ENCODE results near the gene CLIP1.

The CLIP1 gene

GRCh38 chr12:122318607-122319605 is 103.6 kb downstream of the CLIP1 start:
- no peak for DNase-seq (ENCODE audit: low read depth in 4 of 4, low spot score in 1 of 4)

GRCh38 chr12:122312926-122313325 is 109.5 kb downstream of the CLIP1 start:
- no peak for DNase-seq (ENCODE audit: low read depth in 4 of 4, low spot score in 1 of 4)

- DNase-seq (ENCODE audit: low read depth in 4 of 4, low spot score in 1 of 4): no peak
Observed at GRCh38 chr12:122311696-122312095, 110.8 kb downstream of the CLIP1 start.

GRCh38 chr12:122310626-122311333 is 111.7 kb downstream of the CLIP1 start:
- DNase-seq (ENCODE audit: low read depth in 4 of 4, low spot score in 1 of 4): no peak

GRCh38 chr12:122309564-122310121 is 112.8 kb downstream of the CLIP1 start:
- DNase-seq (ENCODE audit: low read depth in 4 of 4, low spot score in 1 of 4): no peak

GRCh38 chr12:122308811-122309210 is 113.7 kb downstream of the CLIP1 start:
- no peak for DNase-seq (ENCODE audit: low read depth in 4 of 4, low spot score in 1 of 4)

- DNase-seq (ENCODE audit: low read depth in 4 of 4, low spot score in 1 of 4): no peak
Observed at GRCh38 chr12:122306407-122306806, 116.1 kb downstream of the CLIP1 start.

- no peak for DNase-seq (ENCODE audit: low read depth in 4 of 4, low spot score in 1 of 4)
Observed at GRCh38 chr12:122304924-122305323, 117.5 kb downstream of the CLIP1 start.

GRCh38 chr12:122303068-122303467 is 119.4 kb downstream of the CLIP1 start:
- no peak for DNase-seq (ENCODE audit: low read depth in 4 of 4, low spot score in 1 of 4)

GRCh38 chr12:122298071-122298748 is 124.3 kb downstream of the CLIP1 start:
- DNase-seq (ENCODE audit: low read depth in 4 of 4, low spot score in 1 of 4): no peak

- no peak for DNase-seq (ENCODE audit: low read depth in 4 of 4, low spot score in 1 of 4)
Observed at GRCh38 chr12:122297494-122297893, 125.0 kb downstream of the CLIP1 start.

GRCh38 chr12:122295877-122296276 is 126.6 kb downstream of the CLIP1 start:
- no peak for DNase-seq (ENCODE audit: low read depth in 4 of 4, low spot score in 1 of 4)

- DNase-seq (ENCODE audit: low read depth in 4 of 4, low spot score in 1 of 4): no peak
Observed at GRCh38 chr12:122293081-122293480, 129.4 kb downstream of the CLIP1 start.

- no peak for DNase-seq (ENCODE audit: low read depth in 4 of 4, low spot score in 1 of 4)
Observed at GRCh38 chr12:122291431-122291830, 131.0 kb downstream of the CLIP1 start.

GRCh38 chr12:122283680-122284079 is 138.8 kb downstream of the CLIP1 start:
- DNase-seq (ENCODE audit: low read depth in 4 of 4, low spot score in 1 of 4): no peak

GRCh38 chr12:122282061-122282460 is 140.4 kb downstream of the CLIP1 start:
- no peak for DNase-seq (ENCODE audit: low read depth in 4 of 4, low spot score in 1 of 4)

GRCh38 chr12:122276242-122276641 is 146.2 kb downstream of the CLIP1 start:
- no peak for DNase-seq (ENCODE audit: low read depth in 4 of 4, low spot score in 1 of 4)

GRCh38 chr12:122275459-122275858 is 147.0 kb downstream of the CLIP1 start:
- DNase-seq (ENCODE audit: low read depth in 4 of 4, low spot score in 1 of 4): no peak

- DNase-seq (ENCODE audit: low read depth in 4 of 4, low spot score in 1 of 4): peak; percentile 84 to 94 (median 92)
Observed at GRCh38 chr12:122266230-122266901, 156.1 kb downstream of the CLIP1 start, which contains the start of gene VPS33A. VPS33A (minus strand) TSS chr12:122266494; CDS start chr12:122266408, 86 bp downstream.

- DNase-seq (ENCODE audit: low read depth in 4 of 4, low spot score in 1 of 4): peak in 2 of 4 experiments; percentile 16
Observed at GRCh38 chr12:122265886-122266229, 156.6 kb downstream of the CLIP1 start.

GRCh38 chr12:122265476-122265875 is 157.0 kb downstream of the CLIP1 start:
- no peak for DNase-seq (ENCODE audit: low read depth in 4 of 4, low spot score in 1 of 4)
